ENCODE results near the gene PES1.

DNA sequence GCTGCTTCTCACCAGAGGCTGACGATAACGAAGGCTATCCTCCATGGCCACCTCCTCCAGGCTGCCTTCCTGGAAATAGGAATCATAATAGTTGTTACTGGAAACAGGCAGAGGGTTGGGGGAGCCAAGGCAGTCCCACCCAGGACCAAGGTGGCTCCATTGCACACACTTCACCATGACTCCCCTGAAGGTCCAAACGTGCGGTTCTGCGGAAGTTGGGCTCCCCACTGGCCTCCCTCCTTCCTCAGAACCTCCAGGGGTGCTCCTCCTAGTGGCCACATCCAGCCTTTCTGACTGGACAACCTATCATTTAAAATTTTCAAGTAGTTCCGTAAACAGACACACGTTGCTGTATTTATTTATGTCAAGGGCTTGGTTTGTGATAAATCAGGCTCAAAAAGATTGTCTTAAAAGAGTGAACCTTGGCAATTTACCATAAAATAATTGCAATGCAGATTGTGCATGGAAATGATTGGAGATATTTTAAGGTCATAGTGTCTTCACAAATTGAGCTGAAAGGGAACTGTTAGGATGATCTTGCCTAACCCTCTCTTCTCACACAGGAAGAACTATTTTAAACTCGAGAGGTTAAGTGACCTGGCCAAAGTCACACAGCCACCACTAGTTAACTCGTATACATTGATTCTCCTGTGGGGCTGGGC, 13.9 kb upstream of the PES1 start:
- TF ChIP-seq, protein P1, sequence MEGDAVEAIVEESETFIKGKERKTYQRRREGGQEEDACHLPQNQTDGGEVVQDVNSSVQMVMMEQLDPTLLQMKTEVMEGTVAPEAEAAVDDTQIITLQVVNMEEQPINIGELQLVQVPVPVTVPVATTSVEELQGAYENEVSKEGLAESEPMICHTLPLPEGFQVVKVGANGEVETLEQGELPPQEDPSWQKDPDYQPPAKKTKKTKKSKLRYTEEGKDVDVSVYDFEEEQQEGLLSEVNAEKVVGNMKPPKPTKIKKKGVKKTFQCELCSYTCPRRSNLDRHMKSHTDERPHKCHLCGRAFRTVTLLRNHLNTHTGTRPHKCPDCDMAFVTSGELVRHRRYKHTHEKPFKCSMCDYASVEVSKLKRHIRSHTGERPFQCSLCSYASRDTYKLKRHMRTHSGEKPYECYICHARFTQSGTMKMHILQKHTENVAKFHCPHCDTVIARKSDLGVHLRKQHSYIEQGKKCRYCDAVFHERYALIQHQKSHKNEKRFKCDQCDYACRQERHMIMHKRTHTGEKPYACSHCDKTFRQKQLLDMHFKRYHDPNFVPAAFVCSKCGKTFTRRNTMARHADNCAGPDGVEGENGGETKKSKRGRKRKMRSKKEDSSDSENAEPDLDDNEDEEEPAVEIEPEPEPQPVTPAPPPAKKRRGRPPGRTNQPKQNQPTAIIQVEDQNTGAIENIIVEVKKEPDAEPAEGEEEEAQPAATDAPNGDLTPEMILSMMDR (IDR thresholded peaks at IDR 0.05) = peak; percentile 33 to 71 (median 60)
- no peak for TF ChIP-seq POLR2A (IDR thresholded peaks at IDR 0.05)

Data from esophagus squamous epithelium (tissue), 4 donors.